Kidney (tissue), 22 donors: Measurements from ENCODE around the gene PANX2. TPM values are rescaled to one million over a fixed set of nuclear protein-coding genes. Genes with fewer than 3 reads are reported as not detected.
A peak's percentile ranks its signal among the peaks of the same experiment; 100 is the strongest.

Source experiments
- DNase-seq, 5 donors: peaks; one replicate each; pipeline ENCODE4 v3.0.0-alpha.2; 2013 to 2020
- FAIRE-seq: peaks from 2 replicates; lab custom pipeline; 2012; peaks lifted over from hg19 to GRCh38; lab: Jason Lieb, UNC
- H3K27ac ChIP-seq, 2 donors: one replicate each; pipeline ENCODE4 v1.7.0; 2013; ENCODE audit warnings: low read depth in 2 of 2, low read length in 2 of 2, inconsistent platforms in 1 of 2
- H3K27me3 ChIP-seq: one replicate; pipeline ENCODE4 v1.7.1; 2013; ENCODE audit warnings: low read length, inconsistent platforms; ENCODE audit not compliant: control insufficient read depth, insufficient read depth
- H3K36me3 ChIP-seq, 3 donors: one replicate each; pipeline versions ENCODE4 v1.7.0 to v1.7.1; 2013; ENCODE audit warnings: low read length in 3 of 3, control low read depth in 1 of 3, inconsistent platforms in 1 of 3; ENCODE audit not compliant: insufficient read depth in 3 of 3, control insufficient read depth in 2 of 3
- H3K4me1 ChIP-seq, 3 donors: one replicate each; pipeline versions ENCODE4 v1.7.0 to v1.7.1; 2013; ENCODE audit warnings: low read length in 3 of 3, inconsistent platforms in 1 of 3, low read depth in 1 of 3; ENCODE audit not compliant: control insufficient read depth in 2 of 3, insufficient read depth in 2 of 3
- H3K4me3 ChIP-seq, 3 donors: one replicate each; pipeline versions ENCODE4 v1.7.0 to v1.8.1; 2013; ENCODE audit warnings: low read length in 3 of 3, control low read depth in 1 of 3, inconsistent platforms in 1 of 3
- H3K9ac ChIP-seq, 3 donors: one replicate each; pipeline versions ENCODE4 v1.7.0 to v1.7.1; 2013; ENCODE audit warnings: low read length in 3 of 3, control low read depth in 1 of 3, inconsistent platforms in 1 of 3
- H3K9me3 ChIP-seq, 3 donors: one replicate each; pipeline versions ENCODE4 v1.7.0 to v1.7.1; 2013; ENCODE audit warnings: low read length in 3 of 3, control low read depth in 1 of 3, inconsistent platforms in 1 of 3; ENCODE audit not compliant: control insufficient read depth in 2 of 3, insufficient read depth in 1 of 3
- CTCF ChIP-seq: IDR thresholded peaks from 3 replicates; pipeline ENCODE4 v1.5.1; 2012; ENCODE audit warnings: mild to moderate bottlenecking, moderate library complexity, borderline replicate concordance; ENCODE audit not compliant: insufficient read depth; ENCODE audit errors: extremely low read depth
- intact Hi-C: fragments of 100-400 bp; cut with DNase I; formaldehyde crosslinking; loops from one replicate; pipeline ENCODE4 v1.11.1; 2022
- long read RNA-seq, 10 donors: library from polyadenylated mRNA in 1 of 10; unstranded in 1 of 10; transcript quantifications; one replicate each; pipeline ENCODE4 v2.0.0 and lab custom pipeline, GENCODE V29; 2021 to 2026
- polyA plus RNA-seq: library from polyadenylated mRNA; stranded (reverse); fragments of 350-450 nt; fragmentation: Illumina TruSeq; extraction: RNeasy Lipid Tissue Mini Kit (QIAGEN cat#74804); gene quantifications from one replicate; pipeline ENCODE4 v1.2.3, GENCODE V29; 2014; ENCODE audit warnings: low read depth, low replicate concordance; ENCODE audit not compliant: insufficient read depth
- total RNA-seq: library from RNA; stranded (reverse); fragmentation: NEBNext Ultra II Directional; extraction: Animal tissue kit (Norgen Biotek cat#: 25700); gene quantifications from one replicate; pipeline ENCODE4 v1.2.1, GENCODE V29; 2021
- donor health status: control.
- donor health status: control.
- donor health status: control.
- donor health status: control.
- donor health status: control.
- donor health status: DM: yes; HTN: yes; CAD: no.
- donor health status: Normal renal cell carcinoma (clear cell type).

PANX2 gene, protein sequence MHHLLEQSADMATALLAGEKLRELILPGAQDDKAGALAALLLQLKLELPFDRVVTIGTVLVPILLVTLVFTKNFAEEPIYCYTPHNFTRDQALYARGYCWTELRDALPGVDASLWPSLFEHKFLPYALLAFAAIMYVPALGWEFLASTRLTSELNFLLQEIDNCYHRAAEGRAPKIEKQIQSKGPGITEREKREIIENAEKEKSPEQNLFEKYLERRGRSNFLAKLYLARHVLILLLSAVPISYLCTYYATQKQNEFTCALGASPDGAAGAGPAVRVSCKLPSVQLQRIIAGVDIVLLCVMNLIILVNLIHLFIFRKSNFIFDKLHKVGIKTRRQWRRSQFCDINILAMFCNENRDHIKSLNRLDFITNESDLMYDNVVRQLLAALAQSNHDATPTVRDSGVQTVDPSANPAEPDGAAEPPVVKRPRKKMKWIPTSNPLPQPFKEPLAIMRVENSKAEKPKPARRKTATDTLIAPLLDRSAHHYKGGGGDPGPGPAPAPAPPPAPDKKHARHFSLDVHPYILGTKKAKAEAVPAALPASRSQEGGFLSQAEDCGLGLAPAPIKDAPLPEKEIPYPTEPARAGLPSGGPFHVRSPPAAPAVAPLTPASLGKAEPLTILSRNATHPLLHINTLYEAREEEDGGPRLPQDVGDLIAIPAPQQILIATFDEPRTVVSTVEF
- total RNA-seq (1.0 TPM), polyA plus RNA-seq (4.3 TPM)
- long read RNA-seq, donor 1: 0 reads
- long read RNA-seq, donor 2: 0 reads
- long read RNA-seq, donor 3, partial matches to known transcripts: 0 of 1 reads
- long read RNA-seq, donor 3, other reads (novel, unspliced or antisense): 0 of 1 reads
- long read RNA-seq, donor 4: 0 reads
- long read RNA-seq, donor 5: 0 reads
- long read RNA-seq, donor 6, partial matches to known transcripts: 11 of 11 reads
- long read RNA-seq, donor 6, other reads (novel, unspliced or antisense): 0 of 11 reads
- long read RNA-seq, donor 7, partial matches to known transcripts: 0 of 2 reads
- long read RNA-seq, donor 7, other reads (novel, unspliced or antisense): 2 of 2 reads
- long read RNA-seq, donor 8, partial matches to known transcripts: 0 of 1 reads
- long read RNA-seq, donor 8, other reads (novel, unspliced or antisense): 0 of 1 reads
- long read RNA-seq, donor 9: 0 reads
- long read RNA-seq, donor 10, partial matches to known transcripts: 5 of 5 reads
- long read RNA-seq, donor 10, other reads (novel, unspliced or antisense): 0 of 5 reads

GRCh38 chr22:50170453-50171318 lies at the start of gene PANX2:
PANX2 (plus strand) TSS chr22:50170731; CDS start chr22:50170731, 0 bp downstream.
- H3K4me3 ChIP-seq: peak within 1 kb of the TSS in 2 of 3 donors; percentile 47 to 54
- DNase-seq: peak in 2 of 5 donors; percentile 70 to 76
- H3K4me1 ChIP-seq: peaks cover 0 to 4% (median 0%) of the 10 kb centered on the region in 3 donors
- no peak within 1 kb of the TSS for H3K9ac ChIP-seq
- H3K9me3 ChIP-seq: no peaks in the 10 kb centered on the region
- no peak for FAIRE-seq
- intact Hi-C loops: no loop called here
- no peak within 1 kb of the TSS for H3K27ac ChIP-seq
- no peak for TF ChIP-seq CTCF
- peaks cover 3% of the 10 kb centered on the region for H3K27me3 ChIP-seq
- H3K36me3 ChIP-seq: no peaks in the 10 kb centered on the region

- FAIRE-seq (no peak), DNase-seq (no peak)
- H3K27me3 ChIP-seq: no peaks in the 10 kb centered on the region
- H3K27ac ChIP-seq: no peak overlapping the region
- H3K36me3 ChIP-seq: no peaks in the 10 kb centered on the region
- no peaks in the 10 kb centered on the region for H3K4me1 ChIP-seq
- intact Hi-C loops: no loop called here
- H3K4me3 ChIP-seq: no peak overlapping the region
- peaks cover 0 to 7% (median 0%) of the 10 kb centered on the region in 3 donors for H3K9me3 ChIP-seq
- no peak overlapping the region for H3K9ac ChIP-seq
- TF ChIP-seq CTCF: no peak
These were observed 49.3 kb upstream of the PANX2 start for GRCh38 chr22:50121202-50121740.

- H3K27ac ChIP-seq: no peak overlapping the region
- no peak for DNase-seq
- no peak for FAIRE-seq
- TF ChIP-seq CTCF: no peak
- no peaks in the 10 kb centered on the region for H3K36me3 ChIP-seq
- intact Hi-C loops: no loop called here
- no peaks in the 10 kb centered on the region for H3K27me3 ChIP-seq
- peaks cover 0 to 7% (median 0%) of the 10 kb centered on the region in 3 donors for H3K9me3 ChIP-seq
- no peak overlapping the region for H3K4me3 ChIP-seq
- H3K4me1 ChIP-seq: no peaks in the 10 kb centered on the region
- H3K9ac ChIP-seq: no peak overlapping the region
These were observed 47.4 kb upstream of the PANX2 start for GRCh38 chr22:50123119-50123518.
